ENCODE data around the gene ALDH3B2.

DNA sequence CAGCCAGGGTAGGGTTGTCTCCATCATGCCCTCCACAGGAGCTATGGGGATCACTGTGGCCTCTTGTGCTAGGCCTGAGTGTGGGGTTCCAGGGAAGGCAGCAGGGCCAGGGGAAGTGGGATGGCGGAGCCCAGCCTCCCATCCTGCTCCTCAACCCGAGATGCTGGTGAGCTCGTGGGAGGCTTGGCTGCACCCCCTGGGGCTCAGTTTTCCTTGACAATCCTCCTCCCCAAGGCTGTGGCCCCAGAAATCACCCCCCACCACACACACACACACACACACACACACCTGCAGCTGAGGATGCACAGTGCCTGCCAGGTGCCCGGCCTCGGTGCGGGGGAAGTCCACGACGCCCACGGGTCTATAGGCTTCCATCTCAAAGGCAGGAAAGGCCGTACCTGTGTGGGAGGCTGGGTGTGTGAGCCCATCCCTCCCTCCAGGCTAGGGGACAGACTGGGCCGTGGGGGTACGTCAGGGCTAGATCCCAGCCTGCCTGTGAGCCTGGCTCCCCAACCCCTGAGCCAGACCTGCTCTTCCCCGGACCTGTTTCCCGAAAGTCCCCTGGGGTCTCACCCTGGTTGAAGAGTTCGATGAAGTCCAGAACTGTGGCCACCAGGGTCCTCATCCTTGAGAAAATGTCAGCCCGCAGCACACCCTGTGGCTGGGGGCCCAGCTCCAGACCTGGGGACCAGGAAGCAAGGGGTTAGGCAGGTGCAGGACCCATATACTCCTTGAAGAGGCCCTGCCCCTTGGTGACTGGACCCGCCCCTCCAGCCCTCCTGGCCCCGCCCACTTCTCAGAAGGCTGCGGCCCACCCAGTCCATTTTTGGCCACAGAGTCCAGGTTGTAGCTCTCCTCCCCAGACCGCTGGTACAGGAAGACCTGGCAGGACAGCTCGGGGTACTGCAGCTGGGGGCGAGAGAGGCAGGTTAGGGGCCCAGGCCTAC, 29.7 kb downstream of the ALDH3B2 start:
- TF ChIP-seq, protein P1, sequence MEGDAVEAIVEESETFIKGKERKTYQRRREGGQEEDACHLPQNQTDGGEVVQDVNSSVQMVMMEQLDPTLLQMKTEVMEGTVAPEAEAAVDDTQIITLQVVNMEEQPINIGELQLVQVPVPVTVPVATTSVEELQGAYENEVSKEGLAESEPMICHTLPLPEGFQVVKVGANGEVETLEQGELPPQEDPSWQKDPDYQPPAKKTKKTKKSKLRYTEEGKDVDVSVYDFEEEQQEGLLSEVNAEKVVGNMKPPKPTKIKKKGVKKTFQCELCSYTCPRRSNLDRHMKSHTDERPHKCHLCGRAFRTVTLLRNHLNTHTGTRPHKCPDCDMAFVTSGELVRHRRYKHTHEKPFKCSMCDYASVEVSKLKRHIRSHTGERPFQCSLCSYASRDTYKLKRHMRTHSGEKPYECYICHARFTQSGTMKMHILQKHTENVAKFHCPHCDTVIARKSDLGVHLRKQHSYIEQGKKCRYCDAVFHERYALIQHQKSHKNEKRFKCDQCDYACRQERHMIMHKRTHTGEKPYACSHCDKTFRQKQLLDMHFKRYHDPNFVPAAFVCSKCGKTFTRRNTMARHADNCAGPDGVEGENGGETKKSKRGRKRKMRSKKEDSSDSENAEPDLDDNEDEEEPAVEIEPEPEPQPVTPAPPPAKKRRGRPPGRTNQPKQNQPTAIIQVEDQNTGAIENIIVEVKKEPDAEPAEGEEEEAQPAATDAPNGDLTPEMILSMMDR (IDR thresholded peaks at IDR 0.05) = no peak
- no peak for TF ChIP-seq EZH2 (IDR thresholded peaks at IDR 0.05; ENCODE audit: borderline replicate concordance, insufficient read depth, low read depth, low read length, poor library complexity, severe bottlenecking)
